H1 (cell line): Measurements from ENCODE around the gene MTMR6. TPM values are rescaled to one million over a fixed set of nuclear protein-coding genes. Genes with fewer than 3 reads are reported as not detected.

Experiments
- CTCF ChIA-PET: fragments of 300-600 bp; sonication (Branson Sonifier 250); formaldehyde crosslinking; loops from one replicate; lab custom pipeline; 2021; ENCODE audit not compliant: partially characterized antibody; lab: Charles Lee
- POLR2A ChIA-PET: fragments of 300-600 bp; sonication (Branson Sonifier 250); formaldehyde crosslinking; loops from one replicate; lab custom pipeline; 2021; ENCODE audit warnings: inconsistent platforms; ENCODE audit not compliant: partially characterized antibody; lab: Charles Lee
- DNase-seq, 2 experiments: peaks; one replicate each; pipeline versions ENCODE4 v3.0.0 to v3.0.0-alpha.2; 2010 to 2022; ENCODE audit warnings: low spot score in 2 of 2, low read depth in 1 of 2, mixed read lengths in 1 of 2
- FAIRE-seq: peaks from 2 replicates; lab custom pipeline; 2011; peaks lifted over from hg19 to GRCh38; lab: Jason Lieb, UNC
- H2AFZ ChIP-seq: 2 replicates; pipeline ENCODE4 v1.8.1; 2012; ENCODE audit warnings: low read length, inconsistent platforms
- H2AK5ac ChIP-seq: 2 replicates; pipeline ENCODE4 v1.6.1; 2013; ENCODE audit warnings: low read depth, low read length
- H2BK120ac ChIP-seq: replicated peaks from 2 replicates; pipeline ENCODE3; 2013; ENCODE audit warnings: low read depth, low read length, inconsistent platforms
- H2BK12ac ChIP-seq: 2 replicates; pipeline ENCODE4 v1.6.1; 2013; ENCODE audit warnings: low read depth, low read length
- H2BK15ac ChIP-seq: 2 replicates; pipeline ENCODE4 v1.6.1; 2013; ENCODE audit warnings: low read length
- H2BK20ac ChIP-seq: 2 replicates; pipeline ENCODE4 v1.6.1; 2013; ENCODE audit warnings: low read length
- H2BK5ac ChIP-seq: 2 replicates; pipeline ENCODE4 v1.6.1; 2013; ENCODE audit warnings: low read depth, low read length
- H3K14ac ChIP-seq: 2 replicates; pipeline ENCODE4 v1.6.1; 2013; ENCODE audit warnings: inconsistent platforms; ENCODE audit not compliant: insufficient read length
- H3K18ac ChIP-seq: 2 replicates; pipeline ENCODE4 v1.6.1; 2013; ENCODE audit warnings: low read length; ENCODE audit errors: extremely low read depth
- H3K23ac ChIP-seq: 2 replicates; pipeline ENCODE4 v1.6.1; 2013; ENCODE audit warnings: inconsistent platforms; ENCODE audit not compliant: insufficient read length
- H3K23me2 ChIP-seq: 2 replicates; pipeline ENCODE4 v1.6.1; 2013; ENCODE audit warnings: low read depth, low read length
- H3K27ac ChIP-seq: 2 replicates; pipeline ENCODE4 v1.6.1; 2011; ENCODE audit warnings: low read depth, low read length, inconsistent platforms
- H3K27me3 ChIP-seq, 4 experiments: replicated peaks in 1 of 4; 1 replicate in 1 of 4; 2 replicates in 3 of 4; pipeline versions ENCODE4 v1.6.1 to v1.8.1; 2011 to 2013; ENCODE audit warnings: low read length in 3 of 4, mild to moderate bottlenecking in 3 of 4, inconsistent platforms in 2 of 4, mixed read lengths in 2 of 4, moderate library complexity in 1 of 4; ENCODE audit not compliant: control insufficient read depth in 3 of 4, insufficient read depth in 3 of 4; ENCODE audit errors: extremely low read depth in 1 of 4
- H3K36me3 ChIP-seq, 4 experiments: 2 replicates each; pipeline versions ENCODE4 v1.6.1 to v1.8.1; 2011 to 2013; ENCODE audit warnings: mild to moderate bottlenecking in 4 of 4, low read length in 3 of 4, moderate library complexity in 2 of 4, control low read depth in 1 of 4, inconsistent platforms in 1 of 4; ENCODE audit not compliant: insufficient read depth in 4 of 4, control insufficient read depth in 2 of 4
- H3K4ac ChIP-seq: replicated peaks from 2 replicates; pipeline ENCODE3; 2013; ENCODE audit warnings: low read length, low read depth, mixed read lengths, inconsistent platforms; ENCODE audit not compliant: insufficient read length
- H3K4me1 ChIP-seq, 4 experiments: replicated peaks in 1 of 4; 1 replicate in 1 of 4; 2 replicates in 3 of 4; pipeline versions ENCODE4 v1.6.1 to v1.8.1; 2011 to 2013; ENCODE audit warnings: low read length in 3 of 4, inconsistent platforms in 2 of 4, mixed read lengths in 1 of 4; ENCODE audit not compliant: insufficient read depth in 4 of 4, control insufficient read depth in 3 of 4
- H3K4me2 ChIP-seq, 2 experiments: 2 replicates each; pipeline versions ENCODE4 v1.6.1 to v1.8.1; 2011 to 2013; ENCODE audit warnings: low read depth in 2 of 2, low read length in 2 of 2, control low read depth in 1 of 2, inconsistent platforms in 1 of 2, mild to moderate bottlenecking in 1 of 2; ENCODE audit not compliant: insufficient read depth in 1 of 2
- H3K4me3 ChIP-seq, 4 experiments: fragments of 200-600, 300-600 bp in 1 of 4; sonication (generic), shearing (Covaris generic), sonication (Bioruptor Twin) in 1 of 4; 2 replicates each; pipeline versions ENCODE4 v1.5.1 to v1.8.1; 2011 to 2016; ENCODE audit warnings: low read length in 4 of 4, low read depth in 3 of 4, control low read depth in 2 of 4, inconsistent platforms in 2 of 4, mild to moderate bottlenecking in 2 of 4, mixed read lengths in 1 of 4, moderate library complexity in 1 of 4; ENCODE audit not compliant: insufficient read depth in 2 of 4; ENCODE audit errors: extremely low read depth in 1 of 4
- H3K56ac ChIP-seq: replicated peaks from 2 replicates; pipeline ENCODE3; 2013; ENCODE audit warnings: low read depth, mild to moderate bottlenecking, mixed read lengths, low read length, inconsistent platforms; ENCODE audit not compliant: insufficient read length
- H3K79me1 ChIP-seq: 2 replicates; pipeline ENCODE4 v1.6.1; 2013; ENCODE audit warnings: low read depth, low read length, control low read depth
- H3K79me2 ChIP-seq, 2 experiments: 2 replicates each; pipeline versions ENCODE4 v1.6.1 to v1.8.1; 2012 to 2013; ENCODE audit warnings: low read length in 2 of 2, mild to moderate bottlenecking in 2 of 2, inconsistent platforms in 1 of 2; ENCODE audit not compliant: insufficient read depth in 2 of 2, control insufficient read depth in 1 of 2
- H3K9ac ChIP-seq, 4 experiments: replicated peaks in 1 of 4; 1 replicate in 1 of 4; 2 replicates in 3 of 4; pipeline versions ENCODE4 v1.6.1 to v1.8.1; 2011 to 2013; ENCODE audit warnings: low read depth in 3 of 4, low read length in 3 of 4, control low read depth in 2 of 4, mild to moderate bottlenecking in 2 of 4, moderate library complexity in 2 of 4, inconsistent platforms in 1 of 4; ENCODE audit errors: extremely low read depth in 1 of 4
- H3K9me3 ChIP-seq, 2 experiments: 2 replicates each; pipeline versions ENCODE4 v1.6.1 to v1.8.1; 2012 to 2013; ENCODE audit warnings: mild to moderate bottlenecking in 2 of 2, moderate library complexity in 2 of 2, control low read depth in 1 of 2, inconsistent platforms in 1 of 2, low read depth in 1 of 2, low read length in 1 of 2, mixed read lengths in 1 of 2; ENCODE audit not compliant: insufficient read depth in 2 of 2
- H4K20me1 ChIP-seq, 2 experiments: replicated peaks in 1 of 2; 2 replicates each; pipeline versions ENCODE3 to v1.8.1; 2011 to 2013; ENCODE audit warnings: inconsistent platforms in 2 of 2, low read length in 2 of 2, mild to moderate bottlenecking in 1 of 2; ENCODE audit not compliant: insufficient read depth in 2 of 2, control insufficient read depth in 1 of 2
- H4K5ac ChIP-seq: 2 replicates; pipeline ENCODE4 v1.6.1; 2013; ENCODE audit warnings: low read length, low read depth, mixed read lengths, inconsistent platforms; ENCODE audit not compliant: insufficient read length
- H4K8ac ChIP-seq: 2 replicates; pipeline ENCODE4 v1.8.0; 2013; ENCODE audit warnings: mild to moderate bottlenecking, moderate library complexity, low read length, inconsistent platforms; ENCODE audit not compliant: insufficient read depth; ENCODE audit errors: extremely low read depth
- H4K91ac ChIP-seq: replicated peaks from 2 replicates; pipeline ENCODE3; 2013; ENCODE audit warnings: low read length, mixed read lengths, inconsistent platforms; ENCODE audit not compliant: insufficient read length
- WGBS, 2 experiments: shearing (Covaris generic) in 1 of 2; methylation state at CpG; one replicate each; pipeline versions ENCODE4 v1.1.6 to v1.1.7; 2013 to 2015; ENCODE audit warnings: low lambda C conversion rate in 2 of 2, mixed read lengths in 2 of 2, inconsistent platforms in 1 of 2, low coverage in 1 of 2, missing lambda C conversion rate in 1 of 2; ENCODE audit not compliant: insufficient replicate concordance in 2 of 2, insufficient coverage in 1 of 2, insufficient read length in 1 of 2; ENCODE audit errors: extremely low coverage in 1 of 2, missing lambda C conversion rate in 1 of 2; 5-methylcytosine and 5-hydroxymethylcytosine counted together
- polyA plus RNA-seq, 7 experiments: library from polyadenylated mRNA; depleted of rRNA in 3 of 7; stranded (reverse) in 5 of 7; unstranded in 2 of 7; fragments of >200 nt in 5 of 7; fragments of 200-250 nt in 2 of 7; gene quantifications; 1 replicate in 5 of 7; 2 replicates in 1 of 7; 4 replicates in 1 of 7; pipeline versions ENCODE4 v1.2.1 to v1.2.3, GENCODE V29; 2011 to 2013; ENCODE audit warnings: missing spikeins in 2 of 7, mixed read lengths in 2 of 7
- total RNA-seq: library from RNA; stranded (reverse); fragmentation: NEBNext Ultra II Directional; extraction: Animal tissue kit (Norgen Biotek cat#: 25700); gene quantifications from 2 replicates; pipeline ENCODE4 v1.2.1, GENCODE V29; 2021

Gene MTMR6
- total and polyA plus RNA-seq, 2 of the 8 experiments (the other 6 are each of a cell fraction or from before 2014, with no cell fraction given), result 2.1 to 8.4 TPM

DNA sequence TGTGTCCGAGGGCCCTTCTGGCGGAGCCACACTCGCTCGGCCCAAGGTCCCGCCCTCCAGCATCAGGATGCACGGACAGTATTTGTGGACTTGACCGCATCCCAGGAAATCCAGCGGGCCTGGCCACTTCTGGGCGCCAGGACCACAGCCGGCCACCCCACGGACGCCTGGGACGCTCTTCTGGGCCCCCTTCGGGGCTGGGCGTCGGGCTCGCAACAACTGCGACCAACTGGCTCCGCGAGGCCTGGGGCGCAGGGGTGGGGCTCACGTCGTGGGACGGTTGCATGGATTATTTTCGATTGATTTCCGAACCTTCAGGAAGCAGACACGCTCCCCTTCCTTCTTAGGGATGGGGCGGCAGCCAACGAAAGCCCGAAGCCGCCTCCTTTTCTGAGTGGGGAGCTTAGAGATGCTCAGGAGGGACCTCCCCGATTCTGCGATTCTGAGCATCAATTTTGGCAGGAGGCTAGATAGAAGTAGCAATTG lies 13.6 kb upstream of the MTMR6 start:
- H3K23ac ChIP-seq, result no peak overlapping the region
- H2BK120ac ChIP-seq, result no peak overlapping the region
- peak overlapping the region; percentile 44 for H4K5ac ChIP-seq
- H3K27ac ChIP-seq, result no peak overlapping the region
- peak overlapping the region; percentile 65 to 73 for H3K4me2 ChIP-seq
- no peaks in the 10 kb centered on the region; the same call in 1 of the 2 replicates for H3K23me2 ChIP-seq
- peak overlapping the region; percentile 67 to 92 (median 85) for H3K4me3 ChIP-seq
- H3K9me3 ChIP-seq, result no peaks in the 10 kb centered on the region
- 0 out of 2 replicates have a peak overlapping the region, but pooled peaks have one; percentile 54 for H2AFZ ChIP-seq
- H2BK15ac ChIP-seq, result peak overlapping the region; percentile 54; the same call in 1 of the 2 replicates
- no peak overlapping the region for H2AK5ac ChIP-seq
- no peak overlapping the region; the same call in 1 of the 2 replicates for H2BK12ac ChIP-seq
- CTCF ChIA-PET, result interaction anchor here (1.1 kb wide), 1 partner anchor 13 kb away, joined by 3 read pairs; no protein-coding TSS in a partner anchor
- peaks cover 17 to 42% of the 10 kb centered on the region in 2 experiments for H3K79me2 ChIP-seq
- no peak overlapping the region for H2BK5ac ChIP-seq
- peak overlapping the region; percentile 90; the same call in 1 of the 2 replicates for H4K8ac ChIP-seq
- H3K36me3 ChIP-seq, result peaks cover 0 to 4% (median 2%) of the 10 kb centered on the region in 4 experiments; a peak in 2 of 8 replicates
- H3K9ac ChIP-seq, result 0 out of 7 replicates have a peak overlapping the region, but pooled peaks of 1 of the 4 experiments have one; percentile 85
- H4K20me1 ChIP-seq, result peaks cover 0 to 5% of the 10 kb centered on the region in 2 experiments
- FAIRE-seq, result no peak
- H3K27me3 ChIP-seq, result peaks cover 0 to under 1% (median under 1%) of the 10 kb centered on the region in 4 experiments; a peak in 1 of 7 replicates
- no peak overlapping the region for H3K56ac ChIP-seq
- no peak overlapping the region for H2BK20ac ChIP-seq
- peaks cover 0 to 5% (median 3%) of the 10 kb centered on the region in 4 experiments; a peak in 2 of 7 replicates for H3K4me1 ChIP-seq
- no peaks in the 10 kb centered on the region for H3K79me1 ChIP-seq
- WGBS, 2 experiments, result 84% methylated on average over 22 of the region's 33 CpGs; no CpG with 5 or more reads in 1 of the 2 experiments
- H3K4ac ChIP-seq, result peak overlapping the region; percentile 72
- POLR2A ChIA-PET, result interaction anchor here (1.3 to 2.1 kb wide), 2 partner anchors 14 to 44 kb away, joined by 3 to 6 read pairs; partner anchors contain the start of gene MTMR6
- no peak overlapping the region for H3K18ac ChIP-seq
- no peak overlapping the region for H3K14ac ChIP-seq
- H4K91ac ChIP-seq, result peak overlapping the region; percentile 6
- DNase-seq, result no peak
